KG1 (cell line): ENCODE measurements around the gene G6PC1.
A peak's percentile ranks its signal among the peaks of the same experiment; 100 is the strongest.
"Not testable (repeated sequence)": the region's sequence is repeated elsewhere in the genome, so short reads cannot be mapped to it uniquely, and the experiment has no call there.

Experiments
- DNase-seq: peaks from one replicate; lab custom pipeline; 2025; lab: John Stamatoyannopoulos, UW

G6PC1 gene

GRCh38 chr17:42873932-42874695 lies 26.5 kb upstream of the G6PC1 start:
- DNase-seq: not testable (repeated sequence)

DNA sequence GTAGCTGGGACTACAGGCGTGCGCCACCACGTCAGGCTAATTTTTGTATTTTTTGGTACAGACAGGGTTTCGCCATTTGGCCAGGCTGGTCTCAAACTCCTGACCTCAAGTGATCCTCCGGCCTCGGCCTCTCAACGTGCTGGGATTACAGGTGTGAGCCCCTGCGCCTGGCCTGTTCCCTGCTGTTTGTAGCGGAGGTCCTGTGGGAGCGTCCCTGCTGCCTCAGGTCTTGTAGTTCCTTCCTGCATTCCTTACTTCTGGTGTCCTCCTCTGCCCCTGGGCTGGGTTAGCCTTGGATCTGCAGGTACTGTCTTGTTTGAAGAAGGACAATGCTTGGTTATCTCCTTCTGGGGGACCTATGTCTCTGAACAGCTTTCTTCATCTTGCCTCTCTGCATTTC lies 23.6 kb upstream of the G6PC1 start:
- no peak for DNase-seq

DNA sequence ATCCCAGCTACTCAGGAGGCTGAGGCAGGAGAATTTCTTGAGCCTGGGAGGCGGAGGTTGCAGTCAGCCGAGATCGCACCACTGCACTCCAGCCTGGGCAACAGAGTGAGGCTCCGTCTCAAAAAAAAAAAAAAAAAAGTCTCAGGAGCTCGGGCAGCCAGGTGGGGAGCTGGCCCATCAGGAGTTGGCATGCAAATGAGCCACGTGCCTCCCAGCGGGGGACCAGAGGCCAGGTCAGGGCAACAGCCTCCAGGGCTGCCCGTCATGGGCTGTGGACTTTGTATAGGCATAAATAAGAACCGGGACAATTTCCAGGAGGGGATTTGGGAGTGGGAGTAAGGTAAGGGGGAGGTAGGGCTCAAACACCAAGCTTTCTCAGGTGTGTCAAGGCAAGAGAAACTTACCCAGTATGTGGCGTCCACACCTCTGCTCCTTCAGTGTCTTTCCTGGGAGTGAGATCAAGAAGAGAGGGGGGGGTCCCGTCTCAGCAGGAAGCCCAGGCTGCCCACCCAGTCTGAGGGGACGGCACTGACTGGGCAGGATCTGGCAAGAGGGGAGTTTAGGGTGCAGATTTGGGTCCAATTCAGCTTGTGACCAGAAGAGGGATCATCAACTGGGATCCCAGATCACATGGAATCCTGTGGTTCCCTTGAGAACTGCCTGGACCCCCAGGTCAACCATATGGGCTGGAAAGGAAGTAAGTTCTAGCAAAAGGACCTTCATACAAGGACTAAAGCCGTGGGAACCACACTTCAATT lies 22.3 kb upstream of the G6PC1 start:
- DNase-seq: no peak

DNA sequence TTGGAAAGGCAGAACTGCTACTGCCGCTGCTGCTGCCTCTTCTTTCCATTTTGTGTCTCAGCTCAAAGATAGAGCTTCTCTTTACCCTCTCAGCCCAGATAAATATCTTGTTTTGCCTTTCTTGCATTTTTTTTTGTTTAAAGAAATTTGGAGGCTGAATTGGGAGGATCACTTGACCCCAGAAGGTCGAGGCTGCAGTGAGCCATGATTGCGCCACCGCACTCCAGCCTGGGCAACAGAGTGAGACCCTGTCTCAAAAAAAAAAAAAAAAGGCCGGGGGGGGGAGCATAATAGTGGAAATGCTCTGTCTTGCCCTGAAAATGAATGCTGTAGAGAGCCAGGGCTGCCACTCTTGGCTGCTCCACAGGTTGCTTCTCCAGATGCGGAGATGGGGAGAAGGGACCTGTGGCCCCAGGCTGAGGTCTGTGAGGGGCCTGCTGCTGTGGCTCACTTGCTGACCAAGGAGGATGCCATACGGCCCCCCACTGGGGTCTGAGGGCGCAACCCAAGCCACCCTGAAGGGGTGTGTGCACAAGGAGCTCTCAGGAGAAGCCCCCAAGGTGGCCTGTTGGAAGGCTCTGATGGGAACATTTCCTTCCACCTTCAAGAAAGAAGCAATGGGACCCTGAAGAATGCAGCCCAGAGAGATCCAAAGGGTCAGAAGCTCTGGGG lies 21.5 kb upstream of the G6PC1 start:
- no peak for DNase-seq

DNA sequence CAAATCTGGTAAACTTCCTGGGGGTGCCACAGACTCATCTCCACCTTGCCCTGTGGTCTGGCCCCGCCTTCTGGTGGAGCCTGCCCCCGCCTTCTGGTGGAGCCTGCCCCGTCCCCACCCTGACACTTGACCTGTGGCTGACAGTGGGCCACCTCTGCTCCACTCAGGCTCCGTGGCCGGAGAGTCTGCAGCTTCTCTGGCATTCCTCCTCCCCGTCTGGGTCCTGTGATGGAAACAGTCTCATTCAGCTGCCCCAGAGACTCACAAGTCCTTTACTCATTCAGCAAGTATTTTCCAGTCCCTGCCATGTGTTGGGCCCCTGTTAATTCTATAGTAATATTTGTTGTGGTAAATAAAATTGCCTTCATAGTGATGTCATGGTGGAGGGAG lies 21.0 kb upstream of the G6PC1 start:
- no peak for DNase-seq

DNA sequence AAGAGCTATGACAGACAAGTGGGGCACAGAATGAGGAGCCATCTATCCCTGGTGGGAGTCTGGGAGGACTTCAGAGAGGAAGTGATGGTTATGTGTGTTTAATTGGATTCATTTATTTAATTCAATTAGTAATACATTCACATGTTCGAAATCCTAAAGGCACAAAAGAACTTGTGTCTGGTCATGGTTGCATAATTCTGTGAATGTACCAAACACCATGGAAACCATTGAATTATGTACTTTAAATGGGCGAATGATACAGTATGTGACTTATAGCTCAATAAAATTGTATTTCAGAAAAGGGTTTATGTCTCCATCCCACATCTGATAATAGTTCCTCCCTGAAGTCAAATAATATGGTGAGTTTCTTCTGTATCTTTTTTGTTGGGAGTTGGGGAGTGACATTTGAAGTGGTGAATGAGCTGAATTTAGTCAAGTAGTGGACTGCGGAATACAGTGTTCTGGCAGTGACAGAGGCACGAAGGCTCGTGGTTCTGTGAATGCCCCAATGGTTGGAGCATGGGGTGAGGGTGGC lies 19.8 kb upstream of the G6PC1 start:
- DNase-seq: no peak

- not testable (repeated sequence) for DNase-seq
These were observed 18.9 kb upstream of the G6PC1 start for GRCh38 chr17:42881706-42882105.

GRCh38 chr17:42882166-42882565 lies 18.4 kb upstream of the G6PC1 start:
- no peak for DNase-seq

DNA sequence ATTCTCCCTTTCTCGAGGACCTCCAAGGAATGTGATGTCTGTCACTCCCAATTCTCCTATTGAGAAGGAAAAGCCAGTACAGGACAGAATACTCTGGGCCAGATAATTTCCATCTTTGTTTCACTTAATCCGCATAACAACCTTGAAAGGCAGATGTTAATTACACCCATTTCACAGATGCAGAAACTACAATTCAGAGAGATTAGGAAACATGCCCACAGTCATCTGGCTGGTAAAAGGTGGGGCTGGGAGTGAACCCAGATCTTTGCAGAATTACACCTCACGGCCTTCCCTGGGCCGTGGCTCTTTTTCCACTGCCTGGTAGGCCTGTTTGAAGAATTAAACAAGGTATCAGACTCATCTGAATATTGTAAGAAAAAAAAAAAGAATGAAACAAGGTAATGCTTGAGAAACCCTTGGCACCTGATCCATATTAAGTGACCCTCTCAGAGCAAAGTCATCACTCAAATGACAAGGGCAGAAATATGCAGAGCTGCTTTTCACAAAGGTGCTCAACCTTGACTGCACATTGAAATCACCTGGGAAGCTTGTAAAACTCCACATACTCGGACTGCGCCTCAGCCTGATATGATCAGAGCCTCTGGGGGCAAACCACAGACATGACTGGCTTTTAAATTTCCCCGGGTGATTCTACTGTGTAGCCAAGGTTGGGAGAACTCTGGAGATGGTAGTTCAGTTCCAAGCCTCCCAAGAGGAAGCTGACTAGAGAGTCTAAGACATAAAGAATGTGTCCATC lies 16.6 kb upstream of the G6PC1 start:
- DNase-seq: no peak

DNA sequence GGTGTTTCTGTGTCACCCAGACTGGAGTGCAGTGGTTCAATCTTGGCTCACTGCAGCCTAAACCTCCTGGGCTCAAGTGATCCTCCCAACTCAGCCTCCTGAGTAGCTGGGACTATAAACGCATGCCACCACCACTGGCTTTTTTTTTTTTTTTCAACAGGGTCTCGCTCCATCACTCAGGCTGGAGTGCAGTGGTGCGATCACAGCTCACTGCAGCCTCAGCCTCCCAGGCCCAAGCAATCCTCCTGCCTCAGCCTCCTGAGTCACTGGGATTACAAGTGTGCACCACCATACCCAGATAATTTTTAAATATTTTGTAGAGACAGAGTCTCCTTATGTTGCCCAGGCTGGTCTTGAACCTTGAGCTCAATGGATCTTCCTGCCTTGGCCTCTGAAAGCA lies 14.8 kb upstream of the G6PC1 start:
- not testable (repeated sequence) for DNase-seq

DNA sequence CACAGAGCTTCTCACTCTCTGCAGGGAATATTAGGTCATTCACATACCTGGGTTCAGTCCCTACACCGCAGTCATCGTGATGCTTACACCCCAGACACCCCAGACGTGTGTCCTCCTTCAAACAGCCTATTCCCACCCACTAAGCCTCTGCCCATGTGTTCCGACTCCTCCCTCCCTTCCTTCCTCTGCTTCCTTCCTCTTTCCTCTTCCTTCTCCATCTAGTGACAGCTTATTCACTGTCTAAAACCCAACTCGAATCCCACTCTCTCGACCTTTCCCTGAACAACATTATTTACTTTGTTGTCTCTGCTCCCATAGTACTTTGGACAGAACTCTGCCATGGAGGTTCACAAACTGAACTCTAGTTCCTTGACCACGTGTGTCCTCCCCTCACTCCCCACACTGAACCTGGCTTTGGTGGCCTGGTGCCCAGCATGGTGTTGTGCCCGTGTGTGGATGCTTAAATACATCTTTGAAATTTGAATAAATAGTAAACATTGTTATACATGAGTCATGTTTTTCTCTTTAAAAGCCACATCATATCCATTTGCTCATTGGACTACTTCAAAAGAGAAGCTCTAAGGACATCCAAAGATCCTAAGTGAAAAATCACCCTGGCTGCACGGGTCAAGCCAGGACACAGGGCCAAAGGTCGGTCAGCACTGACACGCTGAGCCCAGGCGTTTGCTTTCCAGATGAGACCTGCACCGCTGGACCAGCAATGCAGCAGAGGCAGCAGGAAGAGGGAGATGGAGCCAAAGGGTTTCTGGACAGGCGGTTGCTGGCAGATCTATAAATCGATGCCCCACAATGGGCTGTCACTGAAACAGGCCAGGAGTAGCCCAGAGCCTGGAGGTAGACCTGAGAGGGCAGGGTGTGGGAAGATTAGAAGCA lies 14.1 kb upstream of the G6PC1 start:
- no peak for DNase-seq

GRCh38 chr17:42889809-42890208 lies 10.8 kb upstream of the G6PC1 start:
- no peak for DNase-seq

DNA sequence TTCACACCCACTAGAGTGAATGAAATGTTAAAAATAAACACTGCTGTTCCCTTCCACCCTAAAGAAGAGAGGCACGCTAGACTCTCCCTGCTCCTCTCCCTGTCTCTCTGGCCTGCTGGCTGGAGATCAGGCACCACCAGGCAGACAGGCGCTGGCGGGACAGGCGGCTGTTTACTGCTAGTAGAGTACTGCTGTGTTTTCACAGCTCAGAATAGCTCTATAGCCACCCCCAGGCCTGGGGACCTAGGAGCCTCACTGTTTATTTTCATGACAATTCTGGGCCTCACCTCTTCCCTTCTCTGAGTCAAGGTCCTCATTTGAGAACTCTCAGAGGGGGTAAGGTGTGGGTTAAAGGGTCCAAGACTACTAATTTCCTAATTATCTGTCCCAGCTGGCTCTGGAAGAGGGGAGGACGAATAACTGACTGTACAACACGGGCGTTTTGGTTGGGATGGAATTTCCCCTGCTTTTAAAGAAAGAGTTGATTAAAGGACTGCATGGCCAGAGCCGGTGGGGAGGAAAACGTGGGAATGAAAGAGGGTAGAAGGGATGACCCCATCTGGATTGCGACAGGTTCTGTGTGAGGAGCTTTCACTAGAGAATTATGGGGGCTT lies 9.0 kb upstream of the G6PC1 start:
- DNase-seq: no peak

DNA sequence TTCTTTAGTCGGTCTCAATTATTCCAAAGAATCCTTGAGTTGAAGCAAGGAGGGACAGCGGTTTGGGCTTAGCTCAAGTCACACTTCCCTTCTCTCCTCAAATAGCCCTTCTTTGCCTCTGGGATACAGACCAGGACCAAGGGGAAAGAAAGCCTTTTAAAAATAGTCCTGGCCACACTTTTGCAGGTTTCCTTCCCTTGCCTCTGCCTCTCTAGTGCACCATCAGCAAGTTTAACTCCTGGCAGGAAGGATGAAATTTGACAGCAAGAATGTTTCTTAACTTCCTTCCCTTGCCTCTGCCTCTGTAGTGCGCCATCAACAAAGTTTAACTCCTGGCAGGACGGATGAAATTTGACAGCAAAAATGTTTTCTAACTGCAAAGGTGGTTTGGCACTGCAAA lies 7.2 kb upstream of the G6PC1 start:
- DNase-seq: peak; percentile 16

- DNase-seq: no peak
These were observed 6.1 kb upstream of the G6PC1 start for GRCh38 chr17:42894283-42895184.

GRCh38 chr17:42895185-42895555 lies 5.4 kb upstream of the G6PC1 start:
- DNase-seq: no peak

DNA sequence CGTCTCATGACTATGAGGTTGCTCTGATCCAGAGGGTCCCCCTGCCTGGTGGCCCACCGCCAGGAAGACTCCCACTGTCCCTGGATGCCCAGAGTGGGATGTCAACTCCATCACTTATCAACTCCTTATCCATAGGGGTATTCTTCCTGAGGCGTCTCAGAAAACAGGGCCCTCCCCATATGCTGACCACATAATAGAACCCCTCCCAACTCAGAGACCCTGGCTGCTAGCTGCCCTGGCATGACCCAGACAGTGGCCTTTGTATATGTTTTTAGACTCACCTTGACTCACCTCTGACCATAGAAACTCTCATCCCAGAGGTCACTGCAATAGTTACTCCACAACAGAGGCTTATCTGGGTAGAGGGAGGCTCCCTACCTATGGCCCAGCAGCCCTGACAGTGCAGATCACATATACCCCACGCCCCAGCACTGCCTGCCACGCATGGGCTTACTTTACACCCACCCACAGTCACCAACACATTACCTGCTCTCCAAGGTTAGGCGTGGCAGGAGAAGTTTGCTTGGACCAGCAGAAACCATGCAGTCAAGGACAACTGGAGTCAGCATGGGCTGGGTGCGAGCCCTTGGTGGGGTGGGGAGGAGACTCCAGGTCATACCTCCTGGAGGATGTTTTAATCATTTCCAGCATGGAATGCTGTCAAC lies 2.3 kb upstream of the G6PC1 start:
- no peak for DNase-seq

DNA sequence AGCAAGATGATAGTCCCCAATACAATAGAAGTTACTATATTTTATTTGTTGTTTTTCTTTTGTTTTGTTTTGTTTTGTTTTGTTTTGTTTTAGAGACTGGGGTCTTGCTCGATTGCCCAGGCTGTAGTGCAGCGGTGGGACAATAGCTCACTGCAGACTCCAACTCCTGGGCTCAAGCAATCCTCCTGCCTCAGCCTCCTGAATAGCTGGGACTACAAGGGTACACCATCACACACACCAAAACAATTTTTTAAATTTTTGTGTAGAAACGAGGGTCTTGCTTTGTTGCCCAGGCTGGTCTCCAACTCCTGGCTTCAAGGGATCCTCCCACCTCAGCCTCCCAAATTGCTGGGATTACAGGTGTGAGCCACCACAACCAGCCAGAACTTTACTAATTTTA lies 618 bp upstream of the G6PC1 start:
- DNase-seq: not testable (repeated sequence)
